AG10803 (cell line): ENCODE data around the gene THY1.

Source experiments
- DNase-seq: peaks from one replicate; pipeline ENCODE4 v3.0.0; 2010; ENCODE audit warnings: low read depth
- H3K4me3 ChIP-seq: 2 replicates; pipeline ENCODE4 v1.5.1; 2011; ENCODE audit warnings: mild to moderate bottlenecking, low read length, control low read depth
- CTCF ChIP-seq: conservative IDR thresholded peaks from 2 replicates; pipeline ENCODE4 v1.5.1; 2011; ENCODE audit warnings: mild to moderate bottlenecking, low read length, control low read depth, inconsistent platforms

The THY1 gene

GRCh38 chr11:119432484-119433357 is 9.7 kb upstream of the THY1 start:
- peak overlapping the region; percentile 52 for H3K4me3 ChIP-seq
- TF ChIP-seq CTCF = no peak
- DNase-seq = peak; percentile 94

GRCh38 chr11:119431523-119431922 is 8.6 kb upstream of the THY1 start:
- no peak overlapping the region for H3K4me3 ChIP-seq
- TF ChIP-seq CTCF = no peak
- DNase-seq = no peak

- DNase-seq = peak; percentile 30
- H3K4me3 ChIP-seq = no peak overlapping the region
- no peak for TF ChIP-seq CTCF
These were observed 4.3 kb upstream of the THY1 start for GRCh38 chr11:119427279-119427678.

GRCh38 chr11:119426142-119426541 is 3.2 kb upstream of the THY1 start:
- H3K4me3 ChIP-seq = no peak overlapping the region
- no peak for TF ChIP-seq CTCF
- DNase-seq = no peak

GRCh38 chr11:119424775-119425174 is 1.8 kb upstream of the THY1 start:
- no peak overlapping the region for H3K4me3 ChIP-seq
- DNase-seq = no peak
- TF ChIP-seq CTCF = no peak

GRCh38 chr11:119424276-119424675 is 1.3 kb upstream of the THY1 start:
- DNase-seq = no peak
- TF ChIP-seq CTCF = no peak
- H3K4me3 ChIP-seq = no peak overlapping the region
